ENCODE results near the gene NCBP2L. TPM values are rescaled to one million over a fixed set of nuclear protein-coding genes. Genes with fewer than 3 reads are reported as not detected.

Gene NCBP2L
- total and polyA plus RNA-seq, 2 of the 8 experiments (the other 6 are each of a cell fraction or from before 2014, with no cell fraction given): not detected

GRCh38 chrX:107750861-107751445 lies 26.6 kb upstream of the NCBP2L start:
- Histone ChIP-seq H2BK20ac (ENCODE audit: low read length) (no peak overlapping the region), H3K4me3 (ENCODE audit: extremely low read depth in 1 of 4, insufficient read depth in 2 of 4, low read depth in 3 of 4, low read length in 4 of 4) (no peak overlapping the region), H2AK5ac (ENCODE audit: low read depth, low read length) (no peak overlapping the region), H3K56ac (replicated peaks; ENCODE audit: insufficient read length, low read depth, low read length) (no peak overlapping the region), H2BK12ac (ENCODE audit: low read depth, low read length) (peak overlapping the region; percentile 27; the same call in 1 of the 2 replicates), H3K79me2 (ENCODE audit: control insufficient read depth in 1 of 2, insufficient read depth in 2 of 2, low read length in 2 of 2) (no peaks in the 10 kb centered on the region), H3K79me1 (ENCODE audit: low read depth, low read length) (no peaks in the 10 kb centered on the region), H3K4me2 (ENCODE audit: insufficient read depth in 1 of 2, low read depth in 2 of 2, low read length in 2 of 2) (no peak overlapping the region), H4K91ac (replicated peaks; ENCODE audit: insufficient read length, low read length) (no peak overlapping the region), H4K20me1 (replicated peaks in 1 of 2; ENCODE audit: control insufficient read depth in 1 of 2, insufficient read depth in 2 of 2, low read length in 2 of 2) (no peaks in the 10 kb centered on the region), H3K23me2 (ENCODE audit: low read depth, low read length) (no peaks in the 10 kb centered on the region), H3K9ac (replicated peaks in 1 of 4; ENCODE audit: extremely low read depth in 1 of 4, low read depth in 3 of 4, low read length in 3 of 4) (no peak overlapping the region), H2BK120ac (replicated peaks; ENCODE audit: low read depth, low read length) (no peak overlapping the region), H3K36me3 (ENCODE audit: control insufficient read depth in 2 of 4, insufficient read depth in 4 of 4, low read length in 3 of 4) (no peaks in the 10 kb centered on the region), H3K23ac (ENCODE audit: insufficient read length) (no peak overlapping the region), H4K8ac (ENCODE audit: extremely low read depth, insufficient read depth, low read length) (no peak overlapping the region), H3K27me3 (replicated peaks in 1 of 4; ENCODE audit: control insufficient read depth in 3 of 4, extremely low read depth in 1 of 4, insufficient read depth in 3 of 4, low read length in 3 of 4) (no peaks in the 10 kb centered on the region; a peak in 1 of 7 replicates), H2AFZ (ENCODE audit: low read length) (no peak overlapping the region), H3K4ac (replicated peaks; ENCODE audit: insufficient read length, low read depth, low read length) (no peak overlapping the region), H3K4me1 (replicated peaks in 1 of 4; ENCODE audit: control insufficient read depth in 3 of 4, insufficient read depth in 4 of 4, low read length in 3 of 4) (peaks cover 0 to 9% (median 2%) of the 10 kb centered on the region in 4 experiments; a peak in 4 of 7 replicates), H3K18ac (ENCODE audit: extremely low read depth, low read length) (no peak overlapping the region), H3K9me3 (ENCODE audit: insufficient read depth in 2 of 2, low read depth in 1 of 2, low read length in 1 of 2) (no peaks in the 10 kb centered on the region), H2BK15ac (ENCODE audit: low read length) (no peak overlapping the region), H3K14ac (ENCODE audit: insufficient read length) (no peak overlapping the region), H3K27ac (ENCODE audit: low read depth, low read length) (no peak overlapping the region), H2BK5ac (ENCODE audit: low read depth, low read length) (0 out of 2 replicates have a peak overlapping the region, but pooled peaks have one; percentile 24), H4K5ac (ENCODE audit: insufficient read length, low read depth, low read length) (no peak overlapping the region)
- 87% methylated on average over 7 of the region's 7 CpGs; no CpG with 5 or more reads in 1 of the 2 experiments for WGBS, 2 experiments (ENCODE audit: extremely low coverage in 1 of 2, insufficient coverage in 1 of 2, insufficient read length in 1 of 2, insufficient replicate concordance in 2 of 2, low coverage in 1 of 2, low lambda C conversion rate in 2 of 2, missing lambda C conversion rate in 1 of 2)
- ChIA-PET CTCF (ENCODE audit: partially characterized antibody) (interaction anchor here (0.8 to 4.2 kb wide), 9 partner anchors 9 to 192 kb away, joined by 3 to 21 read pairs (median 6); partner anchors contain the start of genes NCBP2L and TSC22D3), POLR2A (ENCODE audit: partially characterized antibody) (interaction anchor here (0.6 to 1.6 kb wide), 6 partner anchors 9 to 34 kb away, joined by 3 to 5 read pairs (median 4); partner anchors contain the start of gene TSC22D3)
- FAIRE-seq (no peak), DNase-seq (ENCODE audit: low read depth in 1 of 2, low spot score in 2 of 2) (no peak)
- TF ChIP-seq ASH2L (IDR thresholded peaks at IDR 0.05; ENCODE audit: low read length) (no peak), HDAC6 (IDR thresholded peaks at IDR 0.05; ENCODE audit: low read depth, low read length) (no peak), CREB1 (IDR thresholded peaks at IDR 0.05) (no peak)
